ENCODE measurements around the gene FBXL5. TPM values are rescaled to one million over a fixed set of nuclear protein-coding genes. Genes with fewer than 3 reads are reported as not detected.
A peak's percentile ranks its signal among the peaks of the same experiment; 100 is the strongest.

Gene FBXL5
- total and polyA plus RNA-seq, 9 of the 15 experiments (the other 6 are each of a cell fraction or from before 2014, with no cell fraction given) = 6.0 to 35.2 (median 22.1) TPM

- TF ChIP-seq EWSR1 (IDR thresholded peaks at IDR 0.05; ENCODE audit: borderline replicate concordance, low read depth, partially characterized antibody) = no peak
- TF ChIP-seq RHOXF2B (CRISPR knock-in tag; conservative IDR thresholded peaks at IDR 0.05) = no peak
- TF ChIP-seq MTA2 (IDR thresholded peaks at IDR 0.05; ENCODE audit: low read depth) = no peak
- TF ChIP-seq, protein P1, sequence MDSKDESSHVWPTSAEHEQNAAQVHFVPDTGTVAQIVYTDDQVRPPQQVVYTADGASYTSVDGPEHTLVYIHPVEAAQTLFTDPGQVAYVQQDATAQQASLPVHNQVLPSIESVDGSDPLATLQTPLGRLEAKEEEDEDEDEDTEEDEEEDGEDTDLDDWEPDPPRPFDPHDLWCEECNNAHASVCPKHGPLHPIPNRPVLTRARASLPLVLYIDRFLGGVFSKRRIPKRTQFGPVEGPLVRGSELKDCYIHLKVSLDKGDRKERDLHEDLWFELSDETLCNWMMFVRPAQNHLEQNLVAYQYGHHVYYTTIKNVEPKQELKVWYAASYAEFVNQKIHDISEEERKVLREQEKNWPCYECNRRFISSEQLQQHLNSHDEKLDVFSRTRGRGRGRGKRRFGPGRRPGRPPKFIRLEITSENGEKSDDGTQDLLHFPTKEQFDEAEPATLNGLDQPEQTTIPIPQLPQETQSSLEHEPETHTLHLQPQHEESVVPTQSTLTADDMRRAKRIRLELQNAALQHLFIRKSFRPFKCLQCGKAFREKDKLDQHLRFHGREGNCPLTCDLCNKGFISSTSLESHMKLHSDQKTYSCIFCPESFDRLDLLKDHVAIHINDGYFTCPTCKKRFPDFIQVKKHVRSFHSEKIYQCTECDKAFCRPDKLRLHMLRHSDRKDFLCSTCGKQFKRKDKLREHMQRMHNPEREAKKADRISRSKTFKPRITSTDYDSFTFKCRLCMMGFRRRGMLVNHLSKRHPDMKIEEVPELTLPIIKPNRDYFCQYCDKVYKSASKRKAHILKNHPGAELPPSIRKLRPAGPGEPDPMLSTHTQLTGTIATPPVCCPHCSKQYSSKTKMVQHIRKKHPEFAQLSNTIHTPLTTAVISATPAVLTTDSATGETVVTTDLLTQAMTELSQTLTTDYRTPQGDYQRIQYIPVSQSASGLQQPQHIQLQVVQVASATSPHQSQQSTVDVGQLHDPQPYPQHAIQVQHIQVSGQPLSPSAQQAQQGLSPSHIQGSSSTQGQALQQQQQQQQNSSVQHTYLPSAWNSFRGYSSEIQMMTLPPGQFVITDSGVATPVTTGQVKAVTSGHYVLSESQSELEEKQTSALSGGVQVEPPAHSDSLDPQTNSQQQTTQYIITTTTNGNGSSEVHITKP (IDR thresholded peaks at IDR 0.05; ENCODE audit: partially characterized antibody) = peak; percentile 97
- TF ChIP-seq SRSF7 (optimal IDR thresholded peaks at IDR 0.05; ENCODE audit: low read depth, low read length) = no peak
- no peak for TF ChIP-seq E2F1 (CRISPR knock-in tag; IDR thresholded peaks at IDR 0.05)
- TF ChIP-seq DACH1 (IDR thresholded peaks at IDR 0.05; ENCODE audit: partially characterized antibody) = peak; percentile 74
- no peak for TF ChIP-seq ZNF174 (CRISPR knock-in tag; IDR thresholded peaks at IDR 0.05)
- TF ChIP-seq TSC22D4 (tag; IDR thresholded peaks at IDR 0.05) = no peak
- TF ChIP-seq MEF2A (IDR thresholded peaks at IDR 0.05; ENCODE audit: control insufficient read depth, low read depth, low read length) = no peak
- TF ChIP-seq ZNF717 (CRISPR knock-in tag; IDR thresholded peaks at IDR 0.05) = no peak
- TF ChIP-seq, protein P2, sequence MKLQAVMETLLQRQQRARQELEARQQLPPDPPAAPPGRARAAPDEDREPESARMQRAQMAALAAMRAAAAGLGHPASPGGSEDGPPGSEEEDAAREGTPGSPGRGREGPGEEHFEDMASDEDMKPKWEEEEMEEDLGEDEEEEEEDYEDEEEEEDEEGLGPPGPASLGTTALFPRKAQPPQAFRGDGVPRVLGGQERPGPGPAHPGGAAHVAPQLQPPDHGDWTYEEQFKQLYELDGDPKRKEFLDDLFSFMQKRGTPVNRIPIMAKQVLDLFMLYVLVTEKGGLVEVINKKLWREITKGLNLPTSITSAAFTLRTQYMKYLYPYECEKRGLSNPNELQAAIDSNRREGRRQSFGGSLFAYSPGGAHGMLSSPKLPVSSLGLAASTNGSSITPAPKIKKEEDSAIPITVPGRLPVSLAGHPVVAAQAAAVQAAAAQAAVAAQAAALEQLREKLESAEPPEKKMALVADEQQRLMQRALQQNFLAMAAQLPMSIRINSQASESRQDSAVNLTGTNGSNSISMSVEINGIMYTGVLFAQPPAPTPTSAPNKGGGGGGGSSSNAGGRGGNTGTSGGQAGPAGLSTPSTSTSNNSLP (IDR thresholded peaks at IDR 0.05; ENCODE audit: borderline replicate concordance, low read depth, low read length) = no peak
- TF ChIP-seq NCOA2 (IDR thresholded peaks at IDR 0.05; ENCODE audit: partially characterized antibody in 2 of 2) = no peak
- TF ChIP-seq SMARCC2 (IDR thresholded peaks at IDR 0.05; ENCODE audit: low read depth) = no peak
Observed at GRCh38 chr4:15677507-15677988, 22.4 kb upstream of the FBXL5 start (continued).
